Measurements from ENCODE around the gene C14orf180.

- no peak for TF ChIP-seq CTCF (tag by site-specific recombination; IDR thresholded peaks at IDR 0.05)
- TF ChIP-seq ZNF146 (tag by site-specific recombination; IDR thresholded peaks at IDR 0.05), result no peak
- TF ChIP-seq GLI2 (tag by site-specific recombination; IDR thresholded peaks at IDR 0.05; ENCODE audit: borderline replicate concordance, low read depth), result no peak
- TF ChIP-seq ZNF24 (tag by site-specific recombination; IDR thresholded peaks at IDR 0.05), result no peak
Observed at GRCh38 chr14:104597576-104597975, 18.0 kb downstream of the C14orf180 start.
